A549 treated with GW870086 at 1 μM for 4 hours (cell line): ENCODE measurements around the gene PCA3. TPM values are rescaled to one million over a fixed set of nuclear protein-coding genes. Genes with fewer than 3 reads are reported as not detected.

ENCODE experiments used
- total RNA-seq: library from RNA; stranded (reverse); fragments of 200-300 nt; extraction: Qiagen RNA extraction; gene quantifications from 5 replicates; pipeline ENCODE4 v1.2.3, GENCODE V29; 2022; ENCODE audit warnings: low read depth

Gene PCA3
- total RNA-seq = not detected in 5 replicates

GRCh38 chr9:76764138-76764537 is at the start of gene PCA3:
Gene PCA3, plus strand, starts transcription at chr9:76764438.

Other genes starting within 250 kb of the PCA3 start
- 0.06 to 0.23 TPM (median 0.13 TPM) in 4 of 5 replicates, not detected in the other for gene PRUNE2, start 141.7 kb downstream of the PCA3 start, total RNA-seq